ENCODE data around the gene CCDC86.

Gene CCDC86

GRCh38 chr11:60831143-60831500 lies 10.8 kb upstream of the CCDC86 start:
- peak; percentile 95 for DNase-seq (ENCODE audit: low spot score)

GRCh38 chr11:60831501-60832079 lies 10.3 kb upstream of the CCDC86 start:
- no peak for DNase-seq (ENCODE audit: low spot score)

DNA sequence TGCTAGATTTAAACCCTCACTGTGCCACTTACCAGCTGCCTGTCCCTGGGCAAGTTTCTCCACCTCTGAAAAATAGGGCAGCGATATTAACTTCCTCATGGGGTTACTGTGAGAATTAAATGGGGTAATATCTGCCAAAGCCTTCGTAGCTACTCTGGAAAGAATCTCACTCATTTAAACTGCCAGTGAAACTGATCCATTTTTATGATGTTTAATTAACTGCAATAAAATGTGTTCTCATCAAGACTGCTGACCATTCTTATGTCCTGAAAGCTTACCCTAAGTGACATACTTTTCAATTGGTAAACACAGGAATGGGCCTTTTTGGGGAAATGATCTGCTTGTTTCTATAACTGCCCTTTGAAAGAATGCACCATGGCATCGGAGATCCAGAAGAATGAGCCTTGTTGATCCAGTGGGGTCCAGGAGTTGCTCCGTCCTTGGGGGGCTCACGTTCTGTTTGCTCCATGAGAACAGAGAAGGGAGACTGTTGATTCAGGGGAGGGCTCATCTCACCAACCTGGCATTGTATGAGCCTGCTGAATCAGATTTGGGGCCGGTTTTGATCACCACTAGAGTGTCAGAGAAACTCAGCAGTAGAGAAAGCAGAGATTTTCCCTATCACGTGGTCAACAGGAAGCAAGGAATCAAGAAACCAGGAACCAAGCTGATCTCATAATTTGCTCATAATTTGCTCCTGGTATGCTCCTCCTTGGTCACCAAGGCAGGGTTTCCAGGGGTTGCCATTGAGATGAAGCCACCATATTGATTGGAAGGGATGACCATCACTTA lies 7.0 kb upstream of the CCDC86 start:
- DNase-seq (ENCODE audit: low spot score): no peak

DNA sequence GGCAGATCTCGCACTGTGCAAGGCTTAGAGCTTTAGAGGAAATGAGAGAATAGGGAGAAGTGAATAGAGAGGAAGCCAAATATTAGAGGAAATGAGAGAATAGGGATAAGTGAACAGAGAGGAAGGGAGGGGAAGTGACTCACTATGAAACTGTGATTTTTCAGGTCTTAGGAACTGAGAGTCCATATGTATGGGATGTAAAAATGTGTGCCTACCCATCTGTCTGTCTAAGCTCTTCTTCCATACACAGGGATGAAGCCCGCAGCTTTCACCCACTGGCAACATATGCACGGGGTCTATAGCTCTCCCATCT lies 6.4 kb upstream of the CCDC86 start:
- no peak for DNase-seq (ENCODE audit: low spot score)

DNA sequence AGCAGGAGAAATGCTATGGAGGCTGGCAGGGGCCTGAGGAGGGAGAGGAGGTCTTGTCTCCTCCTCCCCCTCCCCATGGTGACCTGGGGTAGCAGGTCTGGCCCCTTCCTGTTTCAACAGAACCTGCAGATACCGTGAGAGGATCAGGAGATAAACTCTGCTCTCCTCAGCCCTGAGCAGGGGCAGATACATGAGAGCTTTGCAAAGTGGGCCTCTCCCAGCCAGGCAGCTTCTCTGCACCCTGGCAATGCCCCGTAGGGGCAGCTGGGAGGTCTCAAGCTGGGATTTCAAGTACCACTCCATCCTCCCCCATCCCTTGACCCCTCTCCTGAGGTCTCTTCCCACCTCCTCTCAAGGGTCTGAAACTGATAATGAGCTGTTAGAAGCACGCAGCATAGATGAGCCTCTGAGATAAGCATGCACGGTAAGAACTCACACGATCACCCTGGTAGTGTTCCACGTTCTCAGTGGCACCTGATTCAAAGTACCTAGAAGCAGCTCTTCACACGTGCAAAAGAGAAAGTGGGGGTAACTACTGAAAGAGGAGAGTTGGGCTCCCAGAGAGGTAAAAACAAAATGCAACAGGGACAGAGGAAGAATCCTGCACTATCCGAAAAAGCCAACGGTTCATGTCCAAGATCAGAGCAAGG lies 4.9 kb upstream of the CCDC86 start:
- DNase-seq (ENCODE audit: low spot score): no peak

- peak; percentile 75 for DNase-seq (ENCODE audit: low spot score)
These were observed 3.8 kb upstream of the CCDC86 start for GRCh38 chr11:60838132-60838531.

- DNase-seq (ENCODE audit: low spot score): no peak
These were observed 1.2 kb upstream of the CCDC86 start for GRCh38 chr11:60840470-60841430.

DNA sequence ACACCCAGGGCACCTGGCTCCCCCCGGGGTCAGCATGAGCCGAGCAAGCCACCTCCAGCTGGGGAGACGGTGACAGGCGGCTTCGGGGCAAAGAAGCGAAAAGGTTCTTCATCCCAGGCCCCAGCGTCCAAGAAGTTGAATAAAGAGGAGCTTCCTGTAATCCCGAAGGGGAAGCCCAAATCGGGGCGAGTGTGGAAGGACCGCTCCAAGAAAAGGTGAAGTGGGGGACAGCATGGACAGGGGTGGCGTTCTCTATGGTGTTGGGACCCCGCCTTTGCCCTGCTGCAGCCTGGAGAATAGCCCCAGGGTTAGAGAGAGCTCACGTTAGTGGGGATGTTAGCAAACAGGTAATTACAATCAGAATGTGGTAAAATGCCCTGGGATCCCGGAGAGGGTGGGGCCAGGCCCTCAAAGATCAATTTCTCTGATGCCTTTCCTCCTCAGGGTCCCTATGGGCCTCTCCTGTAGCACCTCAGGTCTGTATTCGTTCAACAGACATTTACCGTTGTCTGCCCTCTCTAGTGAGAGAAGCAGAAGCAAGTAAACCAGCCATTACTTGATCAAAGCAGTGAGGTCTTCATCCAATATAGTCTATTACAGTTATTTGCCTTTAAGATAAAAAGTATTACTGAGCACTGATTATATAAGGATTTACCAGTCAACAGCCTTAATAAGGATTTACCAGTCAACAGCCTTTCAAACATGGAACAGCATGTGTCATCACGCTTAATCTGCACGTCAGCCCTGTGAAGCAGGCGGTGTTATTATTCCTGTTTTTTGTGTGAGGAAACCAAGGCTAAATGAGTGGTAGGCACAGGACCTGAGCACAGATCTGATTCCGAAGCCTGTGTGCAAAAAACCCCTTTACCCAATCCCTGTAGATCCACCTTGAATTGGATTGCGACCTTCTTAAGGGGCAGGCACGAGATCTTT lies 1.0 kb downstream of the CCDC86 start:
- DNase-seq (ENCODE audit: low spot score): no peak

DNA sequence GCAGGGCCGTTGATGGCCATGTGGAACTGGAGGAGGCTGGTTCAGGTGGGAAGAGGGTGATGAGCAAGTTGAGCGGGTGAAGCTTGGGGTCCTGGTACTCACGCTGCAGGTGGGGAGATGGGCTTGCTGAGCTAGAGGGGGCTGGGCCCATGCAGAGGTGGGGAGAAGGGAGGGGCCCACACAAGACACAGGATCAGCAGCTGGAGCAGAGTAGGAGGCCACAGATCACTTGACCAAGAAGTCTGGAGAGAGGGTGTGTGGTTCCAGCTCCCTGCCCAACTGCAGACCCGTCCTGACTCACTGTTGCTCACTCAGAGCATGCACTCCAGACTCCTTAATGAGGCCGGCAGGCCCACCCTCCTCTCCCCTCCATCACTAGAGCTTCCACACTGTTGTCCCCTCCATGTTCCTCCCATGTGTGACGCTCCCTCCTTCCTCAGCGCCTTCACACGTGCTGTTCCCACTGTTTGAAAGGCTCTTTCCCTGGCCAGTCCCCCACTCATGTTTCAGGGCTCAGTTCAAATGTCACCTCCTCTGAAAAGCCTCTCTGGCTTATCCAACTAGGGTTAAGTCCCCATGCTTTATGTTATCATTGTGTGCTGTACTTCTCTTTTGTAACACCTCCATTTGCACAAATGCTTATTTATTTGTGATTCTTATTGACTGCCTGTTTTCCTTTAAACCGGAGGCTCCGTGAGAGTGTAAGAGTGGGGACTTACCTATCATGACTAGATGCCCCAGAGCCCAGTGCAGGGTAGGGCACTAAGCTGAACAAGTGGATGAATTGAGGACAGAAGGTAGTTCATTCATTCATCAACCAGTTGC lies 2.3 kb downstream of the CCDC86 start:
- no peak for DNase-seq (ENCODE audit: low spot score)

GRCh38 chr11:60844870-60845221 lies 2.9 kb downstream of the CCDC86 start:
- DNase-seq (ENCODE audit: low spot score): no peak

GRCh38 chr11:60845338-60845737 lies 3.4 kb downstream of the CCDC86 start:
- no peak for DNase-seq (ENCODE audit: low spot score)

GRCh38 chr11:60847281-60847680 lies 5.4 kb downstream of the CCDC86 start:
- no peak for DNase-seq (ENCODE audit: low spot score)

GRCh38 chr11:60847896-60848295 lies 6.0 kb downstream of the CCDC86 start:
- DNase-seq (ENCODE audit: low spot score): no peak

GRCh38 chr11:60848714-60849151 lies 6.8 kb downstream of the CCDC86 start:
- DNase-seq (ENCODE audit: low spot score): no peak

DNA sequence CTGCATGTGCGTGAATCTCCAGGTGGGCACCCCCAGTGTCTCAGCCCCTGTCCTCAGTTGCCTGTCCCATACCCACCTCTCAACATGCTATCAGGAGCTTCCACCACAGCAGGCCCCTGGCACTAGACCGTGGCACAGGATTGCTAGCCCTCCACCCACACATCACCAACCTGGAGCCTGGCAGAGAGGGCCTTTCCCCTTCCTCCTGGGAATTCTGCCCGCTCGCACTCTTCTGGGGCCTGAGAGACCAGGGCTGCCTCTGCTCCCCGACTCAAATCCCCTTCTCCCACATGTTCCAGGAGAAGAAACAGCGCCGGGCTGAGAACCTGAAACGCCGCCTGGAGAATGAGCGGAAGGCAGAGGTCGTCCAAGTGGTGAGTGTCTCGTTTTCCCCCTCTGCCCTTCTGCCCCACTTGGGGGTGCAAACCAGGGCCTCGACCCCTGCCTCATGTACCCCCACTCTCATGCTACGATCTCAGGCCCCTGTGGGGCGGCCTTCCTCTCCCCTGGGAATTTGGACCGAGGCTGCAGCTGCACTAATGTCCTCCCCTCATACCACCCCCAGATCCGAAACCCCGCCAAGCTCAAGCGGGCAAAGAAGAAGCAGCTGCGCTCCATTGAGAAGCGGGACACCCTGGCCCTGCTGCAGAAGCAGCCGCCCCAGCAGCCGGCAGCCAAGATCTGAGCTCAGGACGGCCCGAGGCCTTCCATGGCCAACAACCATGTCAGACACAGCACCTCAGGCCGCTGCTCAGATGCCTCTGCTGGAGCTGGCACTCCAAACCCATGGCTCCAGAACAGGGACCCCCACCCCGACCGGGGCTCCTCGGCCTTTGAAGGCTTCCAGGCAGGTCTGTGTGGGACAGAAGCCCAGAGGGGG lies 8.0 kb downstream of the CCDC86 start:
- no peak for DNase-seq (ENCODE audit: low spot score)

- peak; percentile 71 for DNase-seq (ENCODE audit: low spot score)
These were observed 9.6 kb downstream of the CCDC86 start for GRCh38 chr11:60851327-60852104.

GRCh38 chr11:60852117-60852981 lies 10.4 kb downstream of the CCDC86 start:
- DNase-seq (ENCODE audit: low spot score): peak; percentile 100

All from HuH-7.5 (cell line).